HCT116 (cell line): Measurements from ENCODE around the gene C5AR2. TPM values are rescaled to one million over a fixed set of nuclear protein-coding genes. Genes with fewer than 3 reads are reported as not detected.

ENCODE experiments used
- ATAC-seq: fragments of 200-7000 bp; cut with Tn5 transposase; 2 replicates; pipeline ENCODE4 v1.9.1; 2020; ENCODE audit warnings: mild to moderate bottlenecking, moderate library complexity
- BruUV-seq: library from RNA; stranded (reverse); fragments of 400-500 nt; replicated peaks from 2 replicates; lab custom pipeline; 2021; lab: Mats Ljungman, UMichigan
- CTCF ChIA-PET: fragments of 300-600 bp; sonication (Branson Sonifier 250); formaldehyde crosslinking; loops from one replicate; lab custom pipeline; 2021; ENCODE audit warnings: antibody characterized with exemption; lab: Charles Lee
- POLR2A ChIA-PET: fragments of 300-600, 350-600 bp; sonication (Branson Sonifier 250); formaldehyde crosslinking; loops from one replicate; lab custom pipeline; 2021; ENCODE audit warnings: antibody characterized with exemption; lab: Charles Lee
- RAD21 ChIA-PET, 2 experiments: fragments of 300-600 bp; sonication (Branson Sonifier 250); formaldehyde crosslinking; loops; one replicate each; lab custom pipeline; 2023; ENCODE audit warnings: low total read pairs in 2 of 2; ENCODE audit not compliant: uncharacterized antibody in 2 of 2, unreplicated experiment in 2 of 2, low non-redundant PET in 1 of 2; lab: Charles Lee
- DNase-seq: peaks from one replicate; pipeline ENCODE4 v3.0.0-alpha.2; 2010; ENCODE audit warnings: low read depth, low spot score
- H2AFZ ChIP-seq: fragments of 200-600 bp; shearing (Covaris generic), sonication (generic); 2 replicates; pipeline ENCODE4 v1.6.1; 2017; ENCODE audit warnings: low read depth, mixed run types, mixed read lengths, antibody characterized with exemption, low read length; ENCODE audit not compliant: poor library complexity, severe bottlenecking
- H3K27ac ChIP-seq: 2 replicates; pipeline ENCODE4 v1.5.1; 2012; ENCODE audit warnings: low read depth, low read length
- H3K27me3 ChIP-seq: fragments of 200-600 bp; sonication (generic); 2 replicates; pipeline ENCODE4 v1.6.1; 2016; ENCODE audit warnings: mixed run types, low read length, mixed read lengths; ENCODE audit not compliant: insufficient read depth
- H3K36me3 ChIP-seq, 2 experiments: fragments of 200-500 bp in 1 of 2; fragments of 200-600 bp in 1 of 2; sonication (Bioruptor generic) in 1 of 2; sonication (generic) in 1 of 2; 2 replicates each; pipeline versions ENCODE4 v1.5.1 to v1.6.1; 2014 to 2016; ENCODE audit warnings: low read length in 2 of 2, inconsistent platforms in 1 of 2, mixed read lengths in 1 of 2, mixed run types in 1 of 2; ENCODE audit not compliant: insufficient read depth in 2 of 2, control insufficient read depth in 1 of 2
- H3K4me1 ChIP-seq, 2 experiments: fragments of 200-600 bp in 1 of 2; sonication (generic) in 1 of 2; 2 replicates each; pipeline versions ENCODE4 v1.5.1 to v1.6.1; 2012 to 2017; ENCODE audit warnings: low read length in 2 of 2, inconsistent platforms in 1 of 2, mild to moderate bottlenecking in 1 of 2, mixed read lengths in 1 of 2, mixed run types in 1 of 2, moderate library complexity in 1 of 2; ENCODE audit not compliant: insufficient read depth in 2 of 2, control insufficient read depth in 1 of 2
- H3K4me2 ChIP-seq: fragments of 200-600 bp; sonication (generic); 2 replicates; pipeline ENCODE4 v1.6.1; 2017; ENCODE audit warnings: mixed run types, low read length, mixed read lengths
- H3K4me3 ChIP-seq, 2 experiments: fragments of 200-600 bp in 1 of 2; sonication (generic) in 1 of 2; replicated peaks in 1 of 2; 2 replicates each; pipeline ENCODE4 v1.5.1; 2011 to 2016; ENCODE audit warnings: low read length in 2 of 2, control low read depth in 1 of 2, low read depth in 1 of 2, mild to moderate bottlenecking in 1 of 2, mixed read lengths in 1 of 2, mixed run types in 1 of 2
- H3K79me2 ChIP-seq: fragments of 200-600 bp; sonication (generic); 2 replicates; pipeline ENCODE4 v1.6.1; 2017; ENCODE audit warnings: mild to moderate bottlenecking, mixed run types, low read length, moderate library complexity, mixed read lengths; ENCODE audit not compliant: insufficient read depth
- H3K9ac ChIP-seq: fragments of 200-600 bp; sonication (generic); 2 replicates; pipeline ENCODE4 v1.6.1; 2016; ENCODE audit warnings: low read length, mixed read lengths
- H3K9me2 ChIP-seq: fragments of 200-600 bp; sonication (generic), shearing (Covaris generic); 2 replicates; pipeline ENCODE4 v1.6.1; 2017; ENCODE audit warnings: mixed run types, mild to moderate bottlenecking, moderate library complexity; ENCODE audit not compliant: insufficient read depth
- H3K9me3 ChIP-seq, 2 experiments: fragments of 200-500 bp in 1 of 2; fragments of 200-600 bp in 1 of 2; sonication (Bioruptor generic) in 1 of 2; sonication (generic) in 1 of 2; 2 replicates each; pipeline ENCODE4 v1.6.1; 2014 to 2017; ENCODE audit warnings: low read length in 2 of 2, mixed read lengths in 2 of 2, inconsistent platforms in 1 of 2, low read depth in 1 of 2, mild to moderate bottlenecking in 1 of 2, mixed run types in 1 of 2, moderate library complexity in 1 of 2; ENCODE audit not compliant: control insufficient read depth in 1 of 2, insufficient read depth in 1 of 2
- H4K20me1 ChIP-seq: fragments of 200-600 bp; sonication (generic), shearing (Covaris generic); 2 replicates; pipeline ENCODE4 v1.6.1; 2017; ENCODE audit warnings: mixed run types, mild to moderate bottlenecking, moderate library complexity; ENCODE audit not compliant: insufficient read depth
- CBX3 ChIP-seq: IDR thresholded peaks from 2 replicates; pipeline ENCODE4 v1.6.1; 2012; ENCODE audit warnings: low read depth
- EGR1 ChIP-seq: IDR thresholded peaks from 2 replicates; pipeline ENCODE4 v1.6.1; 2012; ENCODE audit warnings: low read depth
- EZH2 ChIP-seq: fragments of 200-600 bp; sonication (generic); IDR thresholded peaks from 2 replicates; pipeline ENCODE4 v1.6.1; 2017; ENCODE audit warnings: antibody characterized with exemption, mixed run types
- EZH2phosphoT487 ChIP-seq: fragments of 200-600 bp; IDR thresholded peaks from 2 replicates; pipeline ENCODE4 v1.6.1; 2018; ENCODE audit warnings: antibody characterized with exemption, borderline replicate concordance
- FOSL1 ChIP-seq: IDR thresholded peaks from 2 replicates; pipeline ENCODE4 v1.6.1; 2012; ENCODE audit warnings: low read depth
- POLR2A ChIP-seq: IDR thresholded peaks from 2 replicates; pipeline ENCODE4 v1.7.0; 2011; ENCODE audit warnings: borderline replicate concordance; ENCODE audit not compliant: insufficient read depth, insufficient read length; ENCODE audit errors: extremely low read depth
- POLR2AphosphoS5 ChIP-seq: IDR thresholded peaks from 2 replicates; pipeline ENCODE4 v1.6.1; 2011; ENCODE audit warnings: mild to moderate bottlenecking, low read depth, low read length, moderate library complexity
- RAD21 ChIP-seq: IDR thresholded peaks from 2 replicates; pipeline ENCODE4 v1.6.1; 2012; ENCODE audit warnings: low read depth, mild to moderate bottlenecking
- REST ChIP-seq: IDR thresholded peaks from 2 replicates; pipeline ENCODE4 v1.6.1; 2012; ENCODE audit warnings: low read depth
- SIN3A ChIP-seq: IDR thresholded peaks from 2 replicates; pipeline ENCODE4 v1.6.1; 2012; ENCODE audit warnings: low read depth
- SP1 ChIP-seq: IDR thresholded peaks from 2 replicates; pipeline ENCODE4 v1.6.1; 2012; ENCODE audit warnings: low read depth
- SRF ChIP-seq: IDR thresholded peaks from 2 replicates; pipeline ENCODE4 v1.6.1; 2012; ENCODE audit warnings: low read depth
- TCF7L2 ChIP-seq: IDR thresholded peaks from 2 replicates; pipeline ENCODE4 v1.7.0; 2011; ENCODE audit warnings: borderline replicate concordance, inconsistent platforms; ENCODE audit not compliant: insufficient read depth, insufficient read length; ENCODE audit errors: extremely low read depth
- YY1 ChIP-seq: IDR thresholded peaks from 2 replicates; pipeline ENCODE4 v1.6.1; 2011; ENCODE audit warnings: low read length, low read depth, moderate library complexity, mild to moderate bottlenecking; ENCODE audit not compliant: insufficient replicate concordance; ENCODE audit errors: extremely low read depth
- ZBTB33 ChIP-seq: IDR thresholded peaks from 2 replicates; pipeline ENCODE4 v1.6.1; 2011; ENCODE audit warnings: mild to moderate bottlenecking, low read length, moderate library complexity; ENCODE audit not compliant: insufficient replicate concordance; ENCODE audit errors: extremely low read depth
- ZFX ChIP-seq: fragments of 450-650 bp; IDR thresholded peaks from 2 replicates; pipeline ENCODE4 v1.6.1; 2017
- intact Hi-C: fragments of 100-400 bp; cut with micrococcal nuclease; formaldehyde crosslinking; loops from 2 replicates; pipeline ENCODE4 v1.10.0; 2022
- total RNA-seq: library from RNA; stranded (reverse); gene quantifications from one replicate; pipeline ENCODE4 v1.2.1, GENCODE V29; 2021; ENCODE audit not compliant: unreplicated experiment
- TF ChIP-seq, protein P1 (sequence below), 3 experiments: fragments of 200-600 bp in 1 of 3; sonication (generic) in 1 of 3; IDR thresholded peaks in 2 of 3; conservative IDR thresholded peaks in 1 of 3; 2 replicates each; pipeline ENCODE4 v1.5.1; 2012 to 2017; ENCODE audit warnings: low read depth in 2 of 3, low read length in 2 of 3, antibody characterized with exemption in 1 of 3, borderline replicate concordance in 1 of 3, control low read depth in 1 of 3, mild to moderate bottlenecking in 1 of 3, mixed read lengths in 1 of 3, mixed run types in 1 of 3, moderate library complexity in 1 of 3; ENCODE audit not compliant: insufficient read depth in 1 of 3
- TF ChIP-seq, protein P2 (sequence below): IDR thresholded peaks from 2 replicates; pipeline ENCODE4 v1.6.1; 2012

Gene C5AR2
- total RNA-seq, 1 experiment from 2014 or later = 0.12 TPM

GRCh38 chr19:47356900-47357299 lies 24.9 kb downstream of the C5AR2 start:
- ChIA-PET CTCF (interaction anchor here (1.8 kb wide), 1 partner anchor 8 kb away, joined by 10 read pairs; the partner anchor contains the start of gene DHX34), POLR2A (no interaction called here), RAD21 (no interaction called here)
- Histone ChIP-seq H4K20me1 (no peaks in the 10 kb centered on the region), H3K4me1 (no peaks in the 10 kb centered on the region), H3K36me3 (peaks cover 62 to 81% of the 10 kb centered on the region in 2 experiments), H3K9me2 (no peaks in the 10 kb centered on the region), H3K4me2 (no peak overlapping the region), H3K9me3 (no peaks in the 10 kb centered on the region), H3K9ac (no peak overlapping the region), H3K79me2 (peaks cover 88% of the 10 kb centered on the region), H3K27ac (no peak overlapping the region), H3K27me3 (no peaks in the 10 kb centered on the region), H3K4me3 (no peak overlapping the region), H2AFZ (no peak overlapping the region)
- DNase-seq (no peak), ATAC-seq (no peak)
- TF ChIP-seq FOSL1 (no peak), TCF7L2 (no peak), EGR1 (no peak), RAD21 (no peak), SRF (no peak), REST (no peak), POLR2A (no peak), SP1 (no peak), CBX3 (no peak), YY1 (no peak), ZBTB33 (no peak), EZH2 (no peak), ZFX (no peak), POLR2AphosphoS5 (no peak), EZH2phosphoT487 (no peak), SIN3A (no peak)
- TF ChIP-seq, protein P1, sequence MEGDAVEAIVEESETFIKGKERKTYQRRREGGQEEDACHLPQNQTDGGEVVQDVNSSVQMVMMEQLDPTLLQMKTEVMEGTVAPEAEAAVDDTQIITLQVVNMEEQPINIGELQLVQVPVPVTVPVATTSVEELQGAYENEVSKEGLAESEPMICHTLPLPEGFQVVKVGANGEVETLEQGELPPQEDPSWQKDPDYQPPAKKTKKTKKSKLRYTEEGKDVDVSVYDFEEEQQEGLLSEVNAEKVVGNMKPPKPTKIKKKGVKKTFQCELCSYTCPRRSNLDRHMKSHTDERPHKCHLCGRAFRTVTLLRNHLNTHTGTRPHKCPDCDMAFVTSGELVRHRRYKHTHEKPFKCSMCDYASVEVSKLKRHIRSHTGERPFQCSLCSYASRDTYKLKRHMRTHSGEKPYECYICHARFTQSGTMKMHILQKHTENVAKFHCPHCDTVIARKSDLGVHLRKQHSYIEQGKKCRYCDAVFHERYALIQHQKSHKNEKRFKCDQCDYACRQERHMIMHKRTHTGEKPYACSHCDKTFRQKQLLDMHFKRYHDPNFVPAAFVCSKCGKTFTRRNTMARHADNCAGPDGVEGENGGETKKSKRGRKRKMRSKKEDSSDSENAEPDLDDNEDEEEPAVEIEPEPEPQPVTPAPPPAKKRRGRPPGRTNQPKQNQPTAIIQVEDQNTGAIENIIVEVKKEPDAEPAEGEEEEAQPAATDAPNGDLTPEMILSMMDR (IDR thresholded peaks at IDR 0.05 in 2 of 3, conservative IDR thresholded peaks at IDR 0.05 in 1 of 3; ENCODE audit: borderline replicate concordance in 1 of 3, insufficient read depth in 1 of 3, low read depth in 2 of 3, low read length in 2 of 3) = no peak
- TF ChIP-seq, protein P2, sequence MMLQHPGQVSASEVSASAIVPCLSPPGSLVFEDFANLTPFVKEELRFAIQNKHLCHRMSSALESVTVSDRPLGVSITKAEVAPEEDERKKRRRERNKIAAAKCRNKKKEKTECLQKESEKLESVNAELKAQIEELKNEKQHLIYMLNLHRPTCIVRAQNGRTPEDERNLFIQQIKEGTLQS = no peak
- BruUV-seq = no TSS peak
- intact Hi-C loops = no loop called here
